Epithelial cell of esophagus (primary cell): ENCODE measurements around the gene PCTP.
A peak's percentile ranks its signal among the peaks of the same experiment; 100 is the strongest.

ENCODE experiments used
- DNase-seq: peaks from one replicate; pipeline ENCODE4 v3.0.0; 2010; ENCODE audit warnings: low read depth
- H3K4me3 ChIP-seq: 2 replicates; pipeline ENCODE4 v1.5.1; 2011; ENCODE audit warnings: mild to moderate bottlenecking, low read length, control low read depth
- CTCF ChIP-seq: IDR thresholded peaks from 2 replicates; pipeline ENCODE4 v1.5.1; 2011; ENCODE audit warnings: low read depth, mild to moderate bottlenecking, low read length, control low read depth, inconsistent platforms; ENCODE audit not compliant: insufficient read depth; ENCODE audit errors: missing control alignments

The PCTP gene

DNA sequence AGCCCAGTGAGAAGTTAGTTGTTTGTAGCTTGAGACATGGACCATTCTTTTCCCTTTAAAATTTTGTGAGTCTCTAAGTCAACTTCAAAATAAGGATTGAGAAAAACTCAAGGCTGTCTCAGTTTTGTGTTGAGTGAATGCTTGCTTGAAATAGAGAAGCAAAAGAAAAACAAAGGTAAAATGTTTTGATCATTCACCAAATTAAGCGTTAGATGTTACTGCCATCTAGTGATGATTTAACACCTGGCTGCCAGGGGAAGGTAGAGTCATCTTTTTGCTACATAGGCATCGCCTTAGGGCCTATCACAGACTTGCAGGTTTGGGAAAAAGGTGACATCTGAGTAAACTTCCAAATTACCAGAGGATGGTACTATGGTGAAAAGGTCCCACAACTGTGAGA lies 74.4 kb downstream of the PCTP start:
- DNase-seq = peak; percentile 48
- no peak overlapping the region for H3K4me3 ChIP-seq
- peak; percentile 59 for TF ChIP-seq CTCF
